C4-2B (cell line): ENCODE measurements around the gene BUD23.

Source experiments
- ZFX ChIP-seq: fragments of 450-650 bp; IDR thresholded peaks from 2 replicates; pipeline ENCODE4 v1.6.1; 2017
- TF ChIP-seq, protein P1 (sequence below): fragments of 450-650 bp; conservative IDR thresholded peaks from 2 replicates; pipeline ENCODE4 v1.5.1; 2017; ENCODE audit warnings: mild to moderate bottlenecking

DNA sequence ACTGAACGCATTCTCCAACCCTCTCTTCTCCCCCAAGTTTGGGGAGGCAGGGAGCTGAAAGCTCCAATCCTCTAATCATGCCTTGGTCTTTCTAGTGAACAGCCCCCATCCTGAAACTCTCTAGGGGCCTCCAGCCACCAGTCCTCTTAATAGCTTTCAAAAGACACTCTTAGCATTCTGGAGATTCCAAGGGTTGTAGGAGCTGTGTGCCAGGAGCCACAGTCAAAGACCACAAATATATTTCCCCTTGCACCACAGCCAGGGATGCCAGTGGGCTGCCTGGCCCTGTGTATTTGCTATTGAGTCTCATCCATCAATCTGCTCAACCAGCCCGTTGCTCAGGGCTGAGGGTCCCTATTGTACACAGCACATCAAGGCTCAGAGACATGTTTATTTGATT lies 40.6 kb upstream of the BUD23 start:
- no peak for TF ChIP-seq ZFX
- TF ChIP-seq, protein P1, sequence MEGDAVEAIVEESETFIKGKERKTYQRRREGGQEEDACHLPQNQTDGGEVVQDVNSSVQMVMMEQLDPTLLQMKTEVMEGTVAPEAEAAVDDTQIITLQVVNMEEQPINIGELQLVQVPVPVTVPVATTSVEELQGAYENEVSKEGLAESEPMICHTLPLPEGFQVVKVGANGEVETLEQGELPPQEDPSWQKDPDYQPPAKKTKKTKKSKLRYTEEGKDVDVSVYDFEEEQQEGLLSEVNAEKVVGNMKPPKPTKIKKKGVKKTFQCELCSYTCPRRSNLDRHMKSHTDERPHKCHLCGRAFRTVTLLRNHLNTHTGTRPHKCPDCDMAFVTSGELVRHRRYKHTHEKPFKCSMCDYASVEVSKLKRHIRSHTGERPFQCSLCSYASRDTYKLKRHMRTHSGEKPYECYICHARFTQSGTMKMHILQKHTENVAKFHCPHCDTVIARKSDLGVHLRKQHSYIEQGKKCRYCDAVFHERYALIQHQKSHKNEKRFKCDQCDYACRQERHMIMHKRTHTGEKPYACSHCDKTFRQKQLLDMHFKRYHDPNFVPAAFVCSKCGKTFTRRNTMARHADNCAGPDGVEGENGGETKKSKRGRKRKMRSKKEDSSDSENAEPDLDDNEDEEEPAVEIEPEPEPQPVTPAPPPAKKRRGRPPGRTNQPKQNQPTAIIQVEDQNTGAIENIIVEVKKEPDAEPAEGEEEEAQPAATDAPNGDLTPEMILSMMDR: no peak
